Heart left ventricle (tissue), 16 donors: ENCODE data around the gene TMEM175. TPM values are rescaled to one million over a fixed set of nuclear protein-coding genes. Genes with fewer than 3 reads are reported as not detected.

ENCODE experiments used
- ATAC-seq, 4 donors: fragments of 200-7000 bp; cut with Tn5 transposase; one replicate each; pipeline ENCODE4 v1.9.1; 2020 to 2022; ENCODE audit warnings: moderate library complexity in 4 of 4, mild to moderate bottlenecking in 3 of 4, moderate number of reproducible peaks in 1 of 4
- DNase-seq, 5 donors: peaks; one replicate each; pipeline ENCODE4 v3.0.0-alpha.2; 2020
- H3K27ac ChIP-seq, 12 donors: fragments of 200-600 bp; sonication (generic) in 4 of 12; one replicate each; pipeline versions ENCODE4 v1.5.0 to v1.8.0; 2016 to 2022; ENCODE audit warnings: mild to moderate bottlenecking in 2 of 12
- H3K27me3 ChIP-seq, 9 donors: fragments of 200-600 bp; sonication (generic) in 2 of 9; one replicate each; pipeline versions ENCODE4 v1.5.1 to v1.8.0; 2016 to 2022; ENCODE audit warnings: mild to moderate bottlenecking in 3 of 9
- H3K36me3 ChIP-seq, 9 donors: fragments of 200-600 bp; sonication (generic) in 2 of 9; one replicate each; pipeline versions ENCODE4 v1.5.0 to v1.8.0; 2018 to 2022; ENCODE audit warnings: mild to moderate bottlenecking in 2 of 9
- H3K4me1 ChIP-seq, 12 donors: fragments of 200-600 bp; sonication (generic) in 4 of 12; one replicate each; pipeline versions ENCODE4 v1.5.0 to v1.8.0; 2016 to 2022; ENCODE audit warnings: mild to moderate bottlenecking in 3 of 12
- H3K4me3 ChIP-seq, 12 donors: fragments of 200-600 bp; sonication (generic) in 4 of 12; one replicate each; pipeline versions ENCODE4 v1.5.0 to v1.8.0; 2017 to 2022; ENCODE audit warnings: mild to moderate bottlenecking in 9 of 12, moderate library complexity in 4 of 12
- H3K9me3 ChIP-seq, 12 donors: fragments of 200-600 bp; sonication (generic) in 4 of 12; one replicate each; pipeline versions ENCODE4 v1.5.0 to v1.8.0; 2016 to 2022; ENCODE audit warnings: mild to moderate bottlenecking in 1 of 12
- POLR2A ChIP-seq, 2 donors: fragments of 450-650 bp; IDR thresholded peaks; one replicate each; pipeline ENCODE4 v1.6.1; 2017; ENCODE audit warnings: antibody characterized with exemption in 2 of 2, mild to moderate bottlenecking in 2 of 2, moderate library complexity in 2 of 2
- WGBS, 4 donors: extraction: QIAGEN DNeasy Blood & Tissue Kit in 2 of 4; methylation state at CpG; one replicate each; pipeline versions ENCODE4 v1.1.5 to v1.1.7; 2013 to 2018; 5-methylcytosine and 5-hydroxymethylcytosine counted together
- intact Hi-C, 10 donors: fragments of 100-400 bp; cut with DNase I; formaldehyde crosslinking; loops; one replicate each; pipeline versions ENCODE4 v1.11.1 to v1.14.2; 2022
- polyA plus RNA-seq, 2 donors: library from polyadenylated mRNA; stranded (reverse); fragments of 200-250 nt; gene quantifications; one replicate each; pipeline ENCODE4 v1.2.3, GENCODE V29; 2013
- total RNA-seq, 9 donors: library from RNA; depleted of rRNA in 2 of 9; stranded (reverse); fragments of >200 nt in 2 of 9; fragmentation: NEBNext Ultra II Directional in 3 of 9; extraction: Animal tissue kit (Norgen Biotek cat#: 25700) in 3 of 9; gene quantifications; one replicate each; pipeline versions ENCODE4 v1.1.0 to v1.2.4, GENCODE V29; 2016 to 2023
- TF ChIP-seq, protein P1 (sequence below), 12 donors: fragments of 200-600 bp; sonication (generic) in 4 of 12; IDR thresholded peaks; one replicate each; pipeline versions ENCODE4 v1.5.0 to v1.8.0; 2018 to 2022; ENCODE audit warnings: antibody characterized with exemption in 12 of 12, mild to moderate bottlenecking in 5 of 12
- donor health status: ischemic (EF 13 %, LVEDD 7.1; RV severe dilation, severe dysfunction).
- donor health status: healthy with polysubstance abuse.
- donor health status: DM: no; HTN: yes; CAD: no.
- donor health status: DM: no; HTN: no; CAD: no.
- donor health status: ischemic (EF 25% LVEDD 6.9; RV normal size, moderate dysfunction).
- donor health status: ischemic (EF 25% LVEDD 5.7; RV mildly dilated, moderate dysfunction).
- donor health status: healthy.
- donor health status: DM: yes; HTN: yes; CAD: no.
- donor health status: ischemic (EF 35%, LVEDD 5.7; RV mildly dilated, moderate dysfunction).
- donor health status: nonischemic (EF 11% LVEDD 7.7; RV severe dilation, severe dysfunction).
- donor health status: DM: yes; HTN: yes; CAD: no.
- donor health status: PGD.
- donor health status: ischemic (EF 29% LVEDD 5.4; RV normal size, mild dysfunction).
- donor health status: nonischemic (EF 23%, LVEDD 6.1; RV moderate dilation, normal function).

The TMEM175 gene
- total and polyA plus RNA-seq, 11 donors: 14.2 to 34.6 (median 20.1) TPM

GRCh38 chr4:912548-913279 lies 19.5 kb upstream of the TMEM175 start:
- no peaks in the 10 kb centered on the region for H3K27me3 ChIP-seq
- H3K36me3 ChIP-seq: peaks cover 0 to 50% (median 25%) of the 10 kb centered on the region in 9 donors
- TF ChIP-seq POLR2A (IDR thresholded peaks at IDR 0.05): no peak
- TF ChIP-seq, protein P1, sequence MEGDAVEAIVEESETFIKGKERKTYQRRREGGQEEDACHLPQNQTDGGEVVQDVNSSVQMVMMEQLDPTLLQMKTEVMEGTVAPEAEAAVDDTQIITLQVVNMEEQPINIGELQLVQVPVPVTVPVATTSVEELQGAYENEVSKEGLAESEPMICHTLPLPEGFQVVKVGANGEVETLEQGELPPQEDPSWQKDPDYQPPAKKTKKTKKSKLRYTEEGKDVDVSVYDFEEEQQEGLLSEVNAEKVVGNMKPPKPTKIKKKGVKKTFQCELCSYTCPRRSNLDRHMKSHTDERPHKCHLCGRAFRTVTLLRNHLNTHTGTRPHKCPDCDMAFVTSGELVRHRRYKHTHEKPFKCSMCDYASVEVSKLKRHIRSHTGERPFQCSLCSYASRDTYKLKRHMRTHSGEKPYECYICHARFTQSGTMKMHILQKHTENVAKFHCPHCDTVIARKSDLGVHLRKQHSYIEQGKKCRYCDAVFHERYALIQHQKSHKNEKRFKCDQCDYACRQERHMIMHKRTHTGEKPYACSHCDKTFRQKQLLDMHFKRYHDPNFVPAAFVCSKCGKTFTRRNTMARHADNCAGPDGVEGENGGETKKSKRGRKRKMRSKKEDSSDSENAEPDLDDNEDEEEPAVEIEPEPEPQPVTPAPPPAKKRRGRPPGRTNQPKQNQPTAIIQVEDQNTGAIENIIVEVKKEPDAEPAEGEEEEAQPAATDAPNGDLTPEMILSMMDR (IDR thresholded peaks at IDR 0.05): no peak
- DNase-seq (peak in 1 of 5 donors; percentile 18), ATAC-seq (no peak)
- intact Hi-C loops: no loop called here
- WGBS, 4 donors: 81 to 87% (median 85%) methylated on average over 19 of the region's 19 CpGs
- H3K9me3 ChIP-seq: peaks cover 0 to 1% (median 0%) of the 10 kb centered on the region in 12 donors
- H3K4me1 ChIP-seq: peaks cover 0 to 14% (median 0%) of the 10 kb centered on the region in 12 donors
- no peak overlapping the region for H3K4me3 ChIP-seq
- no peak overlapping the region for H3K27ac ChIP-seq

GRCh38 chr4:913280-913618 lies 19.0 kb upstream of the TMEM175 start:
- no peaks in the 10 kb centered on the region for H3K27me3 ChIP-seq
- WGBS, 4 donors: 91 to 95% (median 94%) methylated on average over 4 of the region's 4 CpGs
- peaks cover 0 to 6% (median 0%) of the 10 kb centered on the region in 12 donors for H3K9me3 ChIP-seq
- intact Hi-C loops: no loop called here
- DNase-seq: peak in 1 of 5 donors; percentile 2
- H3K27ac ChIP-seq: no peak overlapping the region
- peaks cover 0 to 14% (median 0%) of the 10 kb centered on the region in 12 donors for H3K4me1 ChIP-seq
- TF ChIP-seq, protein P1 (IDR thresholded peaks at IDR 0.05): no peak
- no peak for TF ChIP-seq POLR2A (IDR thresholded peaks at IDR 0.05)
- peaks cover 0 to 48% (median 25%) of the 10 kb centered on the region in 9 donors for H3K36me3 ChIP-seq
- no peak for ATAC-seq
- H3K4me3 ChIP-seq: no peak overlapping the region

DNA sequence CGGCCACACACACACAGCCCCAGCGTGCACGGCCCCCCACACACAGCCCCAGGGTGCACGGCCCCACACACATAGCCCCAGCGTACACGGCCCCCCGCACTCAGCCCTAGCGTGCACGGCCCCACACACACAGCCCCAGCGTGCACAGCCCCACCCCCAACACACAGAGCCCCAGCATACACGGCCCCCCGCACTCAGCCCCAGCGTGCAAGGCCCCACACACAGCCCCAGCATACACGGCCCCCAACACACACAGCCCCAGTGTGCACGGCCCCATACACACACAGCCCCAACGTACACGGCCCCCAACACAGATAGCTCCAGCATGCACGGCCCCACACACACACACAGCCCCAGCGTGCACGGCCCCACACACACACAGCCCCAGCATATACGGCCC lies 17.7 kb upstream of the TMEM175 start:
- no peak for TF ChIP-seq POLR2A (IDR thresholded peaks at IDR 0.05)
- TF ChIP-seq, protein P1 (IDR thresholded peaks at IDR 0.05): no peak
- DNase-seq: peak in 1 of 5 donors; percentile 4
- Histone ChIP-seq H3K36me3 (peaks cover 0 to 35% (median 22%) of the 10 kb centered on the region in 9 donors), H3K9me3 (peaks cover 0 to 7% (median 0%) of the 10 kb centered on the region in 12 donors), H3K27ac (no peak overlapping the region), H3K4me1 (peaks cover 0 to 14% (median 0%) of the 10 kb centered on the region in 12 donors), H3K27me3 (no peaks in the 10 kb centered on the region), H3K4me3 (no peak overlapping the region)
- no peak for ATAC-seq
- intact Hi-C loops: no loop called here
- WGBS, 4 donors: 92 to 96% (median 93%) methylated on average over 7 to 21 of the region's 21 CpGs

- ATAC-seq: peak in 2 of 4 donors; percentile 30 to 35
- H3K27me3 ChIP-seq: no peaks in the 10 kb centered on the region
- H3K4me1 ChIP-seq: peaks cover 0 to 14% (median 0%) of the 10 kb centered on the region in 12 donors
- H3K4me3 ChIP-seq: peak overlapping the region in 1 of 12 donors; percentile 15
- peaks cover 0 to 30% (median 22%) of the 10 kb centered on the region in 9 donors for H3K36me3 ChIP-seq
- intact Hi-C loops: no loop called here
- peak in 1 of 5 donors; percentile 15 for DNase-seq
- peaks cover 0 to 7% (median 0%) of the 10 kb centered on the region in 12 donors for H3K9me3 ChIP-seq
- H3K27ac ChIP-seq: peak overlapping the region in 1 of 12 donors; percentile 60
- 73 to 87% (median 80%) methylated on average over 16 to 20 of the region's 20 CpGs for whole genome bisulfite sequencing, 4 donors
- no peak for TF ChIP-seq POLR2A (IDR thresholded peaks at IDR 0.05)
- TF ChIP-seq, protein P1 (IDR thresholded peaks at IDR 0.05): no peak
Observed at GRCh38 chr4:915041-915474, 17.2 kb upstream of the TMEM175 start.
